IMR-90 (cell line): ENCODE data around the gene REN. TPM values are rescaled to one million over a fixed set of nuclear protein-coding genes. Genes with fewer than 3 reads are reported as not detected.

Source experiments
- ATAC-seq: fragments of 200-7000 bp; cut with Tn5 transposase; 2 replicates; pipeline ENCODE4 v1.9.1; 2020; ENCODE audit warnings: low read depth, mild to moderate bottlenecking, moderate library complexity
- BruUV-seq: library from RNA; stranded (reverse); fragments of 400-500 nt; replicated peaks from 2 replicates; lab custom pipeline; 2021; lab: Mats Ljungman, UMichigan
- CTCF ChIA-PET: fragments of 300-600 bp; formaldehyde crosslinking; extraction: SDS; loops from one replicate; lab custom pipeline; 2021; ENCODE audit warnings: antibody characterized with exemption; lab: Yijun Ruan, JAX
- POLR2A ChIA-PET: fragments of 300-600 bp; sonication (Branson Sonifier 250); formaldehyde crosslinking; loops from one replicate; lab custom pipeline; 2022; ENCODE audit warnings: antibody characterized with exemption; ENCODE audit not compliant: unreplicated experiment; lab: Charles Lee
- DNase-seq: peaks from one replicate; pipeline ENCODE4 v3.0.0; 2013
- H2AFZ ChIP-seq: replicated peaks from 2 replicates; pipeline ENCODE3; 2013; ENCODE audit warnings: low read length, mild to moderate bottlenecking; ENCODE audit not compliant: poor library complexity
- H2AK5ac ChIP-seq: 2 replicates; pipeline ENCODE4 v1.6.1; 2013; ENCODE audit warnings: low read depth, low read length, inconsistent platforms
- H2AK9ac ChIP-seq: replicated peaks from 2 replicates; pipeline ENCODE3; 2013; ENCODE audit warnings: mild to moderate bottlenecking, low read depth, low read length, moderate library complexity; ENCODE audit not compliant: poor library complexity
- H2BK120ac ChIP-seq: 2 replicates; pipeline ENCODE4 v1.6.1; 2013; ENCODE audit warnings: low read depth, low read length, inconsistent platforms
- H2BK15ac ChIP-seq: 3 replicates; pipeline ENCODE4 v1.6.1; 2013; ENCODE audit warnings: low read depth, low read length, inconsistent platforms
- H2BK20ac ChIP-seq: 2 replicates; pipeline ENCODE4 v1.6.1; 2013; ENCODE audit warnings: low read depth, mild to moderate bottlenecking, inconsistent platforms, low read length, moderate library complexity
- H2BK5ac ChIP-seq: 2 replicates; pipeline ENCODE4 v1.6.1; 2013; ENCODE audit warnings: mild to moderate bottlenecking, low read depth, low read length, inconsistent platforms; ENCODE audit not compliant: poor library complexity, severe bottlenecking
- H3K14ac ChIP-seq: replicated peaks from 2 replicates; pipeline ENCODE4 v1.6.1; 2013; ENCODE audit warnings: low read depth, low read length, inconsistent platforms
- H3K18ac ChIP-seq: 2 replicates; pipeline ENCODE4 v1.6.1; 2013; ENCODE audit warnings: low read depth, low read length, control low read depth
- H3K23ac ChIP-seq: 2 replicates; pipeline ENCODE4 v1.6.1; 2013; ENCODE audit warnings: low read depth, low read length, inconsistent platforms
- H3K27ac ChIP-seq: 2 replicates; pipeline ENCODE4 v1.5.1; 2013; ENCODE audit warnings: mild to moderate bottlenecking, control low read depth, low read length; ENCODE audit not compliant: insufficient read depth
- H3K27me3 ChIP-seq: 2 replicates; pipeline ENCODE4 v1.6.1; 2013; ENCODE audit warnings: low read length; ENCODE audit not compliant: control insufficient read depth, insufficient read depth
- H3K36me3 ChIP-seq: 2 replicates; pipeline ENCODE4 v1.6.1; 2013; ENCODE audit warnings: low read length, mixed read lengths; ENCODE audit not compliant: control insufficient read depth, insufficient read depth
- H3K4ac ChIP-seq: 2 replicates; pipeline ENCODE4 v1.6.1; 2013; ENCODE audit warnings: low read depth, low read length, inconsistent platforms
- H3K4me1 ChIP-seq: 2 replicates; pipeline ENCODE4 v1.6.1; 2013; ENCODE audit warnings: low read length, mixed read lengths; ENCODE audit not compliant: control insufficient read depth, insufficient read depth
- H3K4me2 ChIP-seq: 2 replicates; pipeline ENCODE4 v1.6.1; 2013; ENCODE audit warnings: low read depth, mild to moderate bottlenecking, control low read depth, low read length, moderate library complexity
- H3K4me3 ChIP-seq: 2 replicates; pipeline ENCODE4 v1.5.1; 2013; ENCODE audit warnings: low read depth, mild to moderate bottlenecking, control low read depth, low read length, moderate library complexity; ENCODE audit not compliant: insufficient read depth
- H3K56ac ChIP-seq: 2 replicates; pipeline ENCODE4 v1.6.1; 2013; ENCODE audit warnings: low read length, inconsistent platforms; ENCODE audit not compliant: insufficient read depth; ENCODE audit errors: extremely low read depth
- H3K79me1 ChIP-seq, 2 experiments: 2 replicates each; pipeline ENCODE4 v1.6.1; 2013; ENCODE audit warnings: low read length in 2 of 2, inconsistent platforms in 1 of 2, low read depth in 1 of 2
- H3K9ac ChIP-seq: 2 replicates; pipeline ENCODE4 v1.6.1; 2013; ENCODE audit warnings: low read depth, low read length, control low read depth
- H3K9me1 ChIP-seq: 2 replicates; pipeline ENCODE4 v1.6.1; 2013; ENCODE audit warnings: low read length, inconsistent platforms; ENCODE audit not compliant: insufficient read depth
- H3K9me3 ChIP-seq: 2 replicates; pipeline ENCODE4 v1.6.1; 2013; ENCODE audit warnings: low read length; ENCODE audit not compliant: control insufficient read depth, insufficient read depth
- H4K20me1 ChIP-seq: 2 replicates; pipeline ENCODE4 v1.6.1; 2013; ENCODE audit warnings: low read length, inconsistent platforms; ENCODE audit not compliant: insufficient read depth
- H4K5ac ChIP-seq: 2 replicates; pipeline ENCODE4 v1.6.1; 2013; ENCODE audit warnings: mild to moderate bottlenecking, low read depth, low read length, control low read depth
- H4K8ac ChIP-seq, 2 experiments: 2 replicates each; pipeline ENCODE4 v1.6.1; 2013; ENCODE audit warnings: low read depth in 2 of 2, low read length in 2 of 2, control low read depth in 1 of 2, inconsistent platforms in 1 of 2
- H4K91ac ChIP-seq: 2 replicates; pipeline ENCODE4 v1.6.1; 2013; ENCODE audit warnings: low read depth, low read length, inconsistent platforms; ENCODE audit not compliant: insufficient read depth
- BHLHE40 ChIP-seq: fragments of 150-350 bp; IDR thresholded peaks from 2 replicates; pipeline ENCODE4 v1.6.1; 2016; ENCODE audit warnings: mild to moderate bottlenecking, low read depth, low read length
- CTCF ChIP-seq: conservative IDR thresholded peaks from 2 replicates; pipeline ENCODE4 v1.5.1; 2012; ENCODE audit warnings: mild to moderate bottlenecking, low read depth, low read length, improper control_type of control experiment
- MAZ ChIP-seq: IDR thresholded peaks from 2 replicates; pipeline ENCODE4 v1.6.1; 2012; ENCODE audit warnings: low read depth, mild to moderate bottlenecking, low read length, improper control_type of control experiment, moderate library complexity, borderline replicate concordance
- RAD21 ChIP-seq: IDR thresholded peaks from 2 replicates; pipeline ENCODE4 v1.6.1; 2012; ENCODE audit warnings: low read length, improper control_type of control experiment
- SMC3 ChIP-seq: fragments of 150-350 bp; IDR thresholded peaks from 2 replicates; pipeline ENCODE4 v1.6.1; 2016; ENCODE audit warnings: low read depth, mild to moderate bottlenecking, antibody characterized with exemption, low read length, moderate library complexity
- WGBS, 2 experiments: methylation state at CpG; one replicate each; pipeline versions ENCODE4 v1.1.5 to v1.1.7; 2013; ENCODE audit warnings: missing lambda C conversion rate in 2 of 2; ENCODE audit not compliant: insufficient read length in 1 of 2; ENCODE audit errors: extremely low coverage in 2 of 2; 5-methylcytosine and 5-hydroxymethylcytosine counted together
- dilution Hi-C: fragments of 300-500 bp; cut with HindIII; formaldehyde crosslinking; loops from one replicate; pipeline ENCODE4 v1.14.3; 2018; ENCODE audit warnings: low sequenced_read_pairs; ENCODE audit not compliant: unreplicated experiment
- in situ Hi-C: fragments of 300-500 bp; cut with MboI; formaldehyde crosslinking; loops from 3 replicates; pipeline ENCODE4 v1.14.3; 2019; ENCODE audit warnings: low sequenced_read_pairs, inconsistent platforms, mixed read lengths
- intact Hi-C: fragments of 100-400 bp; cut with micrococcal nuclease; formaldehyde crosslinking; loops from 2 replicates; pipeline ENCODE4 v1.10.0; 2022
- polyA plus RNA-seq, 3 experiments: library from polyadenylated mRNA; depleted of rRNA; stranded (reverse); fragments of >200 nt; gene quantifications; 2 replicates each; pipeline ENCODE4 v1.2.3, GENCODE V29; 2012; ENCODE audit warnings: low replicate concordance in 1 of 3
- total RNA-seq: library from RNA; depleted of rRNA; stranded (reverse); fragments of >200 nt; gene quantifications from 2 replicates; pipeline ENCODE4 v1.2.3, GENCODE V29; 2012

REN gene
- total and polyA plus RNA-seq, 2 of the 4 experiments (the other 2 are of a cell fraction), result 0.54 to 1.2 TPM

- Histone ChIP-seq H4K20me1 (no peaks in the 10 kb centered on the region), H3K79me1 (no peaks in the 10 kb centered on the region), H3K23ac (no peak overlapping the region), H3K4me2 (no peak overlapping the region), H2BK5ac (no peak overlapping the region), H4K91ac (no peak overlapping the region), H3K14ac (no peak overlapping the region), H2BK20ac (peak overlapping the region; percentile 53; the same call in 1 of the 2 replicates), H3K27ac (no peak overlapping the region), H2AK9ac (no peak overlapping the region), H3K9ac (no peak overlapping the region; the same call in 1 of the 2 replicates), H3K56ac (no peak overlapping the region), H3K9me1 (peaks cover 11% of the 10 kb centered on the region; the same call in 1 of the 2 replicates), H3K36me3 (no peaks in the 10 kb centered on the region), H2AK5ac (peak overlapping the region; percentile 80; the same call in 1 of the 2 replicates), H4K5ac (no peak overlapping the region), H2BK15ac (no peak overlapping the region), H3K27me3 (no peaks in the 10 kb centered on the region; the same call in 1 of the 2 replicates), H3K4me1 (peaks cover 3% of the 10 kb centered on the region; the same call in 1 of the 2 replicates), H4K8ac (peak overlapping the region; percentile 53 to 72; a peak in 2 of 4 replicates), H3K4me3 (no peak overlapping the region), H3K18ac (no peak overlapping the region), H2BK120ac (peak overlapping the region; percentile 65; the same call in 1 of the 2 replicates), H3K4ac (no peak overlapping the region), H3K9me3 (no peaks in the 10 kb centered on the region), H2AFZ (peak overlapping the region; percentile 81)
- ATAC-seq (peak; percentile 97), DNase-seq (no peak)
- in situ Hi-C loops, result loop anchor here (5.0 kb wide), 1 partner anchor 40 kb away; the partner anchor contains the start of gene REN
- dilution Hi-C loops, result no loop called here
- CTCF ChIA-PET, result interaction anchor here (0.5 to 3.0 kb wide), 26 partner anchors 9 to 165 kb away, joined by 3 to 32 read pairs (median 4); partner anchors contain the start of genes ETNK2, PLEKHA6 and REN
- TF ChIP-seq MAZ, result no peak
- TF ChIP-seq RAD21, result peak; percentile 68
- peak; percentile 82 for TF ChIP-seq SMC3
- TF ChIP-seq BHLHE40, result 0 out of 2 replicates have a peak, but pooled peaks have one; percentile 34
- TF ChIP-seq CTCF, result peak; percentile 82
- intact Hi-C loops, result loop anchor here (1.0 to 2.0 kb wide), 2 partner anchors 45 to 346 kb away; partner anchors contain the start of gene SNRPE
- no TSS peak for BruUV-seq
- 3% methylated on average over 10 of the region's 13 CpGs; no CpG with 5 or more reads in 1 of the 2 experiments for WGBS, 2 experiments
- POLR2A ChIA-PET, result no interaction called here
Observed at GRCh38 chr1:204207136-204207616, 41.0 kb upstream of the REN start.
